GM21737 (cell line): Measurements from ENCODE around the gene IFNB1.
A peak's percentile ranks its signal among the peaks of the same experiment; 100 is the strongest.

Experiments used
- ATAC-seq: cut with Tn5 transposase; IDR thresholded peaks from one replicate; pipeline ENCODE4 v1.9.1; 2021; ENCODE audit warnings: mild to moderate bottlenecking, moderate library complexity; ENCODE audit not compliant: unreplicated experiment

Gene IFNB1

DNA sequence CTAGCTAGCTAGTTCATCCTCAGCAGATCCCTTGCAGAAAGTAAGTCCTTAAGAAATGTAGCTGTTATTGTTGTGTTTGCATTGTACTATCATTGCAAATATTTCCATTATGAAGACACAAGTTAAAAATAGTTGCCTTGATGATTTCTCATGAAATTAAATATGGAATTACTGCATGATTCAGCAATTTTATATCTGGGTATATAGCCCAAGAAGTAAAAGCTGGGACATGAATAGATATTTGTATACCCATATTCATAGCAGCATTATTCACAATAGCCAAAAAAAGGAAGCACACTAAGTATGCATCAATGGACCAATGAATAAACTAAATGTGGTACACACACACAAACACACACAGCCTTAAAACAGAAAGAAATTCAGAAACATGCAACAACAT lies 6.8 kb downstream of the IFNB1 start:
- no peak for ATAC-seq

DNA sequence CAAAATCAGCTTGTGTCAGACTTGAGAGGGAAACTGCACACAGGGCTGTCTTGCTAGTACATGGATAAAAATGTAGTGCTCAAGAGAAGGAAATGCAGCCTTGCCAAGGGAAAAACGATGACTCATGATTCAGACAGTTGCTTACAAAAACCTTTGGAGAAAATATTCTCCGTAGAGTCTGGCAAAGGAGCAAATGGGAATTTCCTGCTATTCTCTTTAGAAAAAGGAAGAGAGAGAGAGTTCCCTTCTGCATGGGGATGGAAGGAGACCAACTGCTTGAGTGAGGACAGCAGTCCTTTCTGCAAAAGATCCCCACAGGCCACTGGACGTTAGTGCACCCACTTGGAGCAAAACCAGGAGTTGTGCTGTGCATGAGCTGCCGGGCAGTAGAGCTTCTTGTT lies 7.6 kb downstream of the IFNB1 start:
- ATAC-seq = no peak

DNA sequence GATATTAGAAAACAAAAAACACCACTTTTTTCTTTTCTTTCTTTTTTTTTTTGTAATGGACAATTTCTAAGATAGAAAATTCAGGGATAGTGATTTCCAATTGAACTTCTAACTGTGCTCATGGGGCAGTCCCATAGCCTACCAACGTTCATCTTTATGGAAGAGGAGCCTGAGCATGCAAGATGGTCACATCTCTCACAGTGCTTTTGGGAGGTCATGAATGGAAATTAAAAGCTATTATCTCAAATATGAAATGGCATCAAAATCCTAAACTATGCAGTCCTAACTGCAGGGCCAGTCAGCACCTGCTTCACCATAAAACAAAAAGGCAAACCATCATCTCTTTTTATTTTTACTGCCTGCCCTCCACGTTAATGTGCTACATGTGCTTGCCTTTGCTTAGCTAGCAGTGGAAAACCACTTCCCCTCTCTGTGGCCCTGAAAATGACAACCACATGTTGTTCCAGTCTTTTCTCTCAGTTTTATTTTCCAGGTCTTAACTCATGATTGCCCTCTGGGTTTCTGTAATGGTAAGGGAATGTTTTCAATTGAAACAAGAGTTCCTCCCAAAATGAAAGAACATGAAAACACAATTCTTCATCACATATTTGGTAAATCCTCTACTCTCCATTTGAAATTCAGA lies 16.7 kb downstream of the IFNB1 start:
- ATAC-seq = peak; percentile 75

DNA sequence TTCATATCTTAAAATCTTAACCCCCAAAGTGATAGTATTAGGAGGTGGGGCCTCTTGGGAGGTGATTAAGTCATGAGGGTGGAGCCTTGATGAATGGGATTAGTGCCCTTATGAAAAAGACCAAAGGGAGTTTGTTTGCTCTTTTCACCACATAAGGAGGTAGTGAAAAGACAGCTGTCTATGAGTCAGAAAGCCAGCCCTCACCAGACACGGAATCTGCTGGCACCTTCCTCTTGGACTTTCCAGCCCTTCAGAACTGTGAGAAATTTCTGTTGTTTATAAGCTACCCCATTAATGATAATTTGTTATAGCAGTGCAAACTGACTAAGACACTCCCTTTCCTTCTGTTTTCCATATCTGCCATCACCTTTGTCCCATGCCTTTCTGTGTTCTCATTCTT lies 20.8 kb downstream of the IFNB1 start:
- ATAC-seq = no peak

DNA sequence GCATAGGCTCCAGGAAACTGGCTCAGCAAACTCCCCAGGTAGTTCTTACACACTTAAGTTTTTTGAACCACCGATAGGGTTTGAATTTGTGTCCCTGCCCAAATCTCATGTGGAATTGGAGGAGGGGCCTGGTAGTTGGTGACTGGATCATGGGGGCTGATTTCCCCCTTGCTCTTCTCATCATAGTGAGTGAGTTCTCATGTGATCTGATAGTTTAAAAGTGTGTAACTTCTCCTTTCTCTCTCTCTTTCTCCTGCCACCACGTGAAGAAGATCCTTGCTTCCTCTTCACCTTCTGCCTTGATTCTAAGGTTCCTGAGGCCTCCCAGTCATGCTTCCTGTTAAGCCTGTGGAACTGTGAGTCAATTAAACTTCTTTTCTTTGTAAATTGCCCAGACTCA lies 23.9 kb downstream of the IFNB1 start:
- ATAC-seq = no peak

DNA sequence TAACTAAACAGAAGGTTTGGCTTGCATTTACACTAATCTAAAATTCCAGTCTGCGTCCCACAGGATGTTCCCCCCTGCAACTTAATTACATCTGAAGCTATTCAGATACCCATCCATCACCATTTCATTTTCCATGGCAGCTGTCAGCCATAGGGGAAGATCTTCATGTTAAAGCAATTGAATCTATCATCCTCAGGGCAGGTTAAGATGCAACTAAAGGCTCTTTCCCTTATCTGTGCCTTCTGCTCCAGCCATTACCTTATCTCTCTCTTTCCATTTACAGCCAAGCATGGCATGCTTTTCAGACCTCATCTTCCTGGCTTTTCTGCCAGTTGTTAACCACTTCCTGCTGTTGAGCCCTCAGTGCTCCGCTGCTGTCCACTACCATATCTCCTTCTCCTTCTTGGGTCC lies 30.5 kb downstream of the IFNB1 start:
- no peak for ATAC-seq

DNA sequence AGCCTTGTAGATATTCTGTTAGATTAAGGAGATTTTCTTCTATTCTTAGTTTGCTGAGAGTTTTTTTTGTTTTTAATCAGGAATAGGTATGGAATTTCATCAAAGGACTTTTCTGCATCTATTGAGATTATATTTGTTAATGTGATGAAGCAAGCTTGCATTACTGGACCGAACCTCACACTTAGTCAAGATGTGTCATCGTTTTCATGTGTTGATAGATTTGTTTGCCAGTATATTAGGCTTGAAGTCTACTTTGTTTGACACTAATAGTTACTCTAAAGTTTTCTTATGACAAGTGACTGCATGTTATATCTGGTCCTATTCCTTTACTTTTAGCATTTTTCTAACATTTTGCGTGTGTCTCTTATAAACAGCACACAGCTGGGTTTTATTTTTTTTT lies 33.9 kb downstream of the IFNB1 start:
- ATAC-seq = no peak

DNA sequence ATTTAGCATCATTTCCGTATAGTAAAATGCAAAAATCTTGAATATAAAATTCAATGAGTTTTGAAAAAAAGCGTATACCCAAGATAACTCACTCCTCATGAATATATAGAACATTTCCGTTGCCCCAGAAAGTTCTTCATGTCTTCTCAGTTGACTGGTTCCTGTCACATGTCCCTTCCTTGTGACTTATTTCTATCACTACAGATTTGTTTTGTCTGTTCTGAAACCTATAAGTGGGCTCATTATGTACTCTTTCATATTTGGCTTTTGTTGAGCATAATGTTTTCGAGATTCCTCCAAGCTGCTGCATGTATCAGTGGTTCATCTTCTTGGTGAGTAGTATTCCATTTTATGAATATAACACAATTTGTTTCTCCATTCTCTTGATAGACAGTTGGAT lies 35.3 kb downstream of the IFNB1 start:
- no peak for ATAC-seq

DNA sequence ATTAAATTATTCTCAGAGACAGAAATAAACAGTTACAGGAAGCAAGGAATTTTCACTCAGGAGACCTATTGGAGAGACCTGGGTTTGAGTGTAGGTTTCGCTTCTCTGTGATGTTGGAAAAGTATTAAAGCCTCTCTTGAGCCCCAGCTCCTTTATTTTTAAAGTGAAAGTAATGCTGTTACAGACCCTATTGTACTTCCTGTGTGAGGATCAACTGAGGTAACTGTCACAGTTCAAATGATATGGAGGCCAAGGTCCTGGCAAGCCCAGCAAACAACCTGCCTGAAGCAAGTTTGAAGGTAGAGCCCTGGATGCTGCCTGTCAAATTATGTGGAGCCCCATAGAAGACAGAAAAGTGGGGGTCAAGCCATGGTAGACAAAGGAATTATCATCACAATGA lies 38.4 kb downstream of the IFNB1 start:
- no peak for ATAC-seq

DNA sequence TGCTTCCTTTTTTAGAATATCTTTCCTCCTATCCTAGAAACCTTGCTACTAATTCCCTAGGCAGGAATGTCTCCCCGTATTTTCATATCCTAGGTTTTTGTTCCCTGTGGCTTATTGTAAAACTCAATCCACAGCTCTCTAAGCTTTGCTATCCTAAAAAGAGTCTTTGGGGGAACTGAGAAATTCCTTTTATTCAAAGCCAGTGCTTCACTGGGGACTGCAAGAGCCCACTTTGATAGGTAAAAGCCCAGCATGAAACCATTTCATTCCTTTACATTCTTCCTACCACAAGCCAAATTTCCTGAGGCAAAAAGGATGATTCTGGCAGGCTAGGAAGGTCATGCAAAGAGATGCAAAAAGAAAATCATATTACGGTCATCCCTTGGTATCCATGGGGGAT lies 40.5 kb downstream of the IFNB1 start:
- ATAC-seq = no peak

DNA sequence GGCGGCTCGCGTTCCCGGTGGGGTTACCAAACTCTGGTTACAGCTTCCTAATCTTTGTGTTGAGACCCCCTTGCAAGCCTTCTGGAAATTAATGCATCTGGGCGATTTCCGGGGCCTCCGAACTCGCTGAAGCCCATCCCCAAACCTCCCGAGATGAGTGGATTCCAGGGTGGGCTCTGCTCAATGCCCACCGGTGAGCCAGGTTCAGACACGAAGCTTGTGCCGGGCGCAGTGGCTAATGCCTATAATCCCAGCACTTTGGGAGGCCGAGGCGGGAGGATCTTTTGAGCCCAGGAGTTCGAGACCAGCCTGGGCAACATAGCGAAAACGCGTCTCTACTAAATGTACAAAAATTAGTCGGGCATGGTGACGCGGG lies 45.9 kb downstream of the IFNB1 start:
- no peak for ATAC-seq

DNA sequence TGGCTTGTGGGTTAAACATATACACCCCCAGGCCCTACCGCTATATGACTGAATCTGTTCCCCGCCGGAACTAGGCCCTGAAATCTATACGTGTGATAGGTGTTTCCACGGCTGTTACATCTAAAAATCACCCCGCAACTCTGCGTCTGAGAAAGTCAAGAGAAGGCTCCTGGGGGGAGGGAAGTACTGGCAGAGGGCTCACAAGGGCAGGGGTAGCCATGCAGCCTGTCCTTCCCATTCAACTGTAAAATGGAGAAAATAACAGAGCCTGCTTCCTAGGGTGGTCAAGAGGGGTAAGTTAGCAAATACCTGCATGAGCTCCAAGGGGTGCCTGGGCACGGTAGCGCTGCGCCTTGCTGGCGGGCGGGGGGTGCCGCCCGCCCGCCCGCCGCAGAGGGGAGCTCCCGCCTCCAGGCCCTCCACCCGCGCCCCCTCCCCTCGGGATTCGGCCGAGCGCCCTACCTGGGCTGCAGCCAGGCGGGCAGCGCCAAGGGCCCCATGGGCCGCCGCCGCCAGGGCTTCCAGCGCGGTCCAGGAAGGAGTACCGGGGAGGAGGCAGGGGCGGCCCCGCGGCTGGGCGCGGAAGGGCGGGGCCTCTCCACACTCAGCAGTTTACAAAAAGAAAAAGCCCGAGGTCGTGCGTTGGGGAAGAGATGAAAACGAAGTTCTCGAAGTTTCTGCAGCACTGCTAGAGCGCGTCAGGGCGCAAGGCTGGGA lies 46.5 kb downstream of the IFNB1 start, which contains the start of gene HACD4:
TSS of gene HACD4 (minus strand) at position 550 of the 717 bp plus-strand sequence. CDS start at position 500, 50 bp downstream.
- peak; percentile 69 for ATAC-seq

DNA sequence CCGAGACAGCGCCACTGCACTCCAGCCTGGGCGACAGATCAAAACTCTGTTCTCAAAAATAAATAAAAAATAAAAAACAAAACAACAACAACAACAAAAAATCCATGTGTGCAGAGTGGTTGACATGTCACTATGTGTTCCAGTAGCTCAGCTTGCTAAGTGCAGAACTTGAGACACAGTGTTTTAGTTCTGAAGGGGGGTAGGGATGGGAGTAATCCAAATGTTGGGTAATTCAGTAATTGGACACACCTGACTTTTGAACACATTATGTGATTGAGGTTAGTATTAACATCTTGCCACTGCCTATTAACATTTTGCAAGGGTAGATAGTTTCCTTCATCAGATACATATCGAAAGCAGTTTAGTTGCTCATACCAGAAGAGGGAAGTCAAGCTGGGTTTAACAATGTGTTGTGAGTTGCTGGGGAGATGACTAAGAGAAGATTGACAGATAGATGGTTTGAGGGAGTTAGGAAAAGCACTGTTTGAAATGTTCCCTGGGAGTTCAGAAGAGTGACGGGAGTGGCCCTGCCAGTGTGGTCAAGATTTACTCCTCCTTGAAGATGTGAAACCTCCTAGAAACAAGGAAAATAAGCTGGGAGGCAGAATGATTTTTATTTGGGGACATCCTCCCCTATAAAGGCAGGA lies 47.2 kb downstream of the IFNB1 start:
- peak; percentile 78 for ATAC-seq

DNA sequence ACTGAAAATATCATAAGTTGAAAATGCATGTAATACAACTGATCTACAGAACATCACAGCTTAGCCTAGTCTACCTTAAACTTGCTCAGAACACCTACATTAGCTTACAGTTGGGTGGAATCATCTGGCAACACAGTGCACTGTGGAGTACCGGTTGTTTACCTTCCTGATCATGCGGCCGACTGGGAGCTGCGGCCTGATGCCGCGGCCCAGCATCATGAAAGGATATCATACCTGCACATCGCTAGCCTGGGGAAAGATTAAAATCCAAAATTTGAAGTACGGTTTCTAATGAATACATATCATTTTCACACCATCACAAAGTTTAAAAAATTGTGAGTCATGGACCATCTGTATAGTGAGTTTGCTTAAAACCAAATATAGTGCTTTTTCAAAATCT lies 48.1 kb downstream of the IFNB1 start:
- no peak for ATAC-seq

DNA sequence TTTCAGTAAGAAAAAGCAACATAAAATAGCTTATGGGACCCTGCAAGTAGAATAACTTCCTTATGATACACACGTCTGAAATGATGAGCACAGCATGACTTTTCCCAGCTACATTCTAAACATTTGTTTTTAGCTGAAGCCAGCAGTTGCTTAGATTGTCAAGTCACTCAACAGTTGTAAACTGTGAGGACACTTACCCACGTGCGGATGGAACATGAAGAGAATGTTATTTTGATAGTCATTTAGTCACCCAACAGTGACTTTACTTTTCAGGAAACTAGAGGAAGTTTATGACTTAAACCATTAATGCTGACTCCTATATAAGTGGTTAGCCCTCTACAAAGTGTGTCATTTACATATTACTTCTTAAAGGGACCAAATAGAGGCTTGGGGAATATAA lies 49.3 kb downstream of the IFNB1 start:
- ATAC-seq = no peak

DNA sequence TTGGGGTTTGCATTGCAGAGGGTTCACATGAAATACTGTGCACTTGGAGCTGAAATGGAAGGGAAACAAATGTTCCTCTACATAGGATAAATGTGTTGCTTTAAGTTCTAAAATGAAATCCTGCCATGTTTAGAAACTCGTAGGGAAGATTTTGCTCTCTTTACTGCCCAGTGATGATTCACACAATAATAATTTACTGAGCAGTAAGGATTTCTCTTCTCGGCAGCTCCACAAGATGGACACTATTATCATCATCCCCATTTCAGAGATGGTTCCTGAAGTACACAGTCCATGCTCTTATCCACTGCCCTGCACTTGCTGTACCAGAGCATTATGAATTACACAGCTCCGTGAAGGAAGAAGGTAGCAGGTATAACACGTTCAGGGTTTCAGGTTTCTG lies 50.4 kb downstream of the IFNB1 start:
- no peak for ATAC-seq
